ENCODE measurements around the gene FBXW9.

- no peak for TF ChIP-seq POLR2A (IDR thresholded peaks at IDR 0.05)
- peak; percentile 64 to 88 (median 82) for TF ChIP-seq CTCF (IDR thresholded peaks at IDR 0.05)
Observed at GRCh38 chr19:12639901-12640613, 56.4 kb downstream of the FBXW9 start.
